Lower lobe of right lung (tissue), 2 donors: Measurements from ENCODE around the gene OR14I1. TPM values are rescaled to one million over a fixed set of nuclear protein-coding genes. Genes with fewer than 3 reads are reported as not detected.
"Not testable (repeated sequence)": the region's sequence is repeated elsewhere in the genome, so short reads cannot be mapped to it uniquely, and the experiment has no call there.

Experiments used
- ATAC-seq, 2 donors: fragments of 200-7000 bp; cut with Tn5 transposase; one replicate each; pipeline ENCODE4 v1.9.1; 2020 to 2022; ENCODE audit warnings: mild to moderate bottlenecking in 2 of 2, moderate library complexity in 2 of 2
- DNase-seq: peaks from one replicate; pipeline ENCODE4 v3.0.0-alpha.2; 2020
- H3K27ac ChIP-seq: fragments of 200-600 bp; one replicate; pipeline ENCODE4 v1.8.0; 2022
- H3K27me3 ChIP-seq: fragments of 200-600 bp; one replicate; pipeline ENCODE4 v1.8.0; 2022; ENCODE audit warnings: low read depth
- H3K36me3 ChIP-seq: fragments of 200-600 bp; one replicate; pipeline ENCODE4 v1.8.0; 2022; ENCODE audit warnings: mild to moderate bottlenecking
- H3K4me1 ChIP-seq: fragments of 200-600 bp; one replicate; pipeline ENCODE4 v1.8.0; 2022
- H3K4me3 ChIP-seq: fragments of 200-600 bp; one replicate; pipeline ENCODE4 v1.8.0; 2022; ENCODE audit warnings: mild to moderate bottlenecking
- H3K9me3 ChIP-seq: fragments of 200-600 bp; one replicate; pipeline ENCODE4 v1.8.0; 2022
- CTCF ChIP-seq: fragments of 200-600 bp; IDR thresholded peaks from one replicate; pipeline ENCODE4 v1.8.0; 2022; ENCODE audit warnings: antibody characterized with exemption, mild to moderate bottlenecking
- intact Hi-C: fragments of 100-400 bp; cut with DNase I; formaldehyde crosslinking; loops from one replicate; pipeline ENCODE4 v1.11.0; 2022
- total RNA-seq: library from RNA; stranded (reverse); fragmentation: NEBNext Ultra II Directional; extraction: Animal tissue kit (Norgen Biotek cat#: 25700); gene quantifications from one replicate; pipeline ENCODE4 v1.2.1, GENCODE V29; 2021
- donor health status: DM: no; HTN: yes; CAD: no; lungs with severe emphysema.

Gene OR14I1
- total RNA-seq, 1 donor from 2014 or later = not detected

DNA sequence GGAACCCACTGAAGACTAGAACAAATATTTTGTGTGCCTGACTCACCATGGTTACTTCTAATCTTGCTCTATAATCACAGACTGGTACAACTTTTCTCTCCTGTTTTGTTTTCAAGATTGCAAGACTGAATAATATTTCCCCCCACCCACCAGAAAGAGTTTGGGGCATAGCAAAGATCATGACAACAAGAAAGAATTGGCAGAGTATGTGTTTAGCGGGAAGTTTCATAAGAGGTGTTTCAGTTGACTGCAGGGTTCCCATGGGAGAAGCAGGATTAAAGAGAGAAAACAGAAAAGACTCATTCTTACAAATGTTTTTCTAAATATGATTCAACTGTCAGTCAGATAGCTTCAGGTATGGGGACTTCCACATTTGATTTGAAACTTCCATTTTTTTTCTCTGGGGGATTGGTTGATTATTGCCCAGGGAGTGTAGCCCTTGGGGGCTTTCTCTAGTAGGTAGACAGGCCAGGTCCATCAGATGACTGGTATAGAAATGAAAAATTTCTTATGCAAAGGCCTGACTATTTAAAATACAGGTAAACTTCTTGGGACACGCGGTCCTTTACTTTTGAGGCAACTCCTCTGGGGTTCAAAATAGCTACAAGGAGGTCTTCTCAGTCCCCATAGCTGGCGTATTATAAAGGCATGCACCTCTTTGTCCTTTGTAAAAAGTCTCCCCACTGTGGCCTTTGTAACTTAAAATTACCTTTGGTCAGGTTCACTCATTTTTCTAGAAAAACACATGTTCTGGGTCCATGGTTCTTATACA lies 13.9 kb downstream of the OR14I1 start:
- no peak overlapping the region for H3K4me3 ChIP-seq
- no peak overlapping the region for H3K27ac ChIP-seq
- H3K27me3 ChIP-seq = no peaks in the 10 kb centered on the region
- ATAC-seq (no peak), DNase-seq (no peak)
- H3K36me3 ChIP-seq = no peaks in the 10 kb centered on the region
- H3K9me3 ChIP-seq = no peaks in the 10 kb centered on the region
- no peak for TF ChIP-seq CTCF
- intact Hi-C loops = no loop called here
- H3K4me1 ChIP-seq = no peaks in the 10 kb centered on the region

- H3K9me3 ChIP-seq = no peaks in the 10 kb centered on the region
- no peak overlapping the region for H3K27ac ChIP-seq
- intact Hi-C loops = no loop called here
- ATAC-seq = no peak
- no peaks in the 10 kb centered on the region for H3K4me1 ChIP-seq
- H3K36me3 ChIP-seq = no peaks in the 10 kb centered on the region
- no peak for TF ChIP-seq CTCF
- H3K4me3 ChIP-seq = no peak overlapping the region
- H3K27me3 ChIP-seq = no peaks in the 10 kb centered on the region
- no peak for DNase-seq
Measured at GRCh38 chr1:248686815-248687214, 15.8 kb downstream of the OR14I1 start.

DNA sequence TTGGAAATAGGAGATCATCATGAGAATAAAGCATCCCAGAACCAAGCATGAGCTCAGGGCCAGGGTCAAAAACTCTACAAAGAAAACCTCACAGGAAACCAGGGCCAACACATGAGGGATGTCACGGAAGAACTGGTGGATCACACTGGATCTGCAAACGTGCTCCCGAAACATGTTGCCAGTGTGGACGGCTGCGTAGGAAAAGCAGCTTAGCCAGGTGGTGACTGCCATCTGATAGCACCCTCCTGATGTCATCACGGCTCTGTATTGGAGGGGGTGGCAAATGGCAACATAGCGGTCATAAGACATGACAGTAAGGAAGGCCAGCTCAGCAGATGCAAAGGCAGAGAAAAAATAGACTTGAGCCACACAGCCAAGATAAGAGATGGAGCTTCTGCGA lies 20.9 kb downstream of the OR14I1 start:
- Histone ChIP-seq H3K36me3 (no peaks in the 10 kb centered on the region), H3K9me3 (no peaks in the 10 kb centered on the region), H3K4me3 (no peak overlapping the region), H3K4me1 (no peaks in the 10 kb centered on the region), H3K27me3 (no peaks in the 10 kb centered on the region), H3K27ac (no peak overlapping the region)
- ATAC-seq (no peak), DNase-seq (no peak)
- TF ChIP-seq CTCF = no peak
- intact Hi-C loops = no loop called here

GRCh38 chr1:248670003-248670402 lies 32.6 kb downstream of the OR14I1 start:
- no peak overlapping the region for H3K27ac ChIP-seq
- no peaks in the 10 kb centered on the region for H3K36me3 ChIP-seq
- no peaks in the 10 kb centered on the region for H3K27me3 ChIP-seq
- no peaks in the 10 kb centered on the region for H3K4me1 ChIP-seq
- ATAC-seq = no peak
- intact Hi-C loops = no loop called here
- no peak for DNase-seq
- H3K9me3 ChIP-seq = peaks cover 5% of the 10 kb centered on the region
- TF ChIP-seq CTCF = no peak
- no peak overlapping the region for H3K4me3 ChIP-seq

GRCh38 chr1:248663453-248664328 lies 38.9 kb downstream of the OR14I1 start:
- H3K4me1 ChIP-seq, H3K9me3 ChIP-seq, intact Hi-C loops, H3K4me3 ChIP-seq, H3K36me3 ChIP-seq, DNase-seq, H3K27me3 ChIP-seq, ATAC-seq, H3K27ac ChIP-seq: not testable (repeated sequence)

- ATAC-seq, DNase-seq, H3K4me1 ChIP-seq, H3K9me3 ChIP-seq, H3K27ac ChIP-seq, H3K4me3 ChIP-seq, H3K27me3 ChIP-seq, intact Hi-C loops, H3K36me3 ChIP-seq: not testable (repeated sequence)
Measured at GRCh38 chr1:248656797-248657196, 45.8 kb downstream of the OR14I1 start.

- H3K27ac ChIP-seq, DNase-seq, H3K36me3 ChIP-seq, H3K27me3 ChIP-seq, H3K4me3 ChIP-seq, H3K9me3 ChIP-seq, ATAC-seq, H3K4me1 ChIP-seq, intact Hi-C loops: not testable (repeated sequence)
Measured at GRCh38 chr1:248655354-248655753, 47.2 kb downstream of the OR14I1 start, which contains the start of gene OR2T27. OR2T27 (minus strand) TSS chr1:248655528; CDS start chr1:248650884, 4,644 bp downstream.
